G401 (cell line): ENCODE results near the gene RHOD. TPM values are rescaled to one million over a fixed set of nuclear protein-coding genes. Genes with fewer than 3 reads are reported as not detected.

ENCODE experiments used
- total RNA-seq: library from RNA; depleted of rRNA; stranded (reverse); fragments of >200 nt; shearing (Covaris generic); gene quantifications from 2 replicates; pipeline ENCODE4 v1.2.3, GENCODE V29; 2014; rRNA removed

The RHOD gene
- total RNA-seq, 1 experiment from 2014 or later = not detected

Other genes starting within 250 kb of the RHOD start
- gene RCE1, start 213.4 kb upstream of the RHOD start, total RNA-seq = 32.7 and 40.2 TPM in 2 replicates
- 48.4 and 67.5 TPM in 2 replicates for gene LRFN4, start 199.8 kb upstream of the RHOD start, total RNA-seq
- gene PC, start 98.5 kb upstream of the RHOD start, total RNA-seq = 31.1 and 93.9 TPM in 2 replicates
- gene C11orf86, start 81.5 kb upstream of the RHOD start, total RNA-seq = not detected in 2 replicates
- gene SYT12, start 33.7 kb upstream of the RHOD start, total RNA-seq = 0.74 and 1.1 TPM in 2 replicates
- gene KDM2A, start 62.4 kb downstream of the RHOD start, total RNA-seq = 11.4 and 13.4 TPM in 2 replicates
- 35.1 and 48.8 TPM in 2 replicates for gene GRK2, start 209.6 kb downstream of the RHOD start, total RNA-seq
- gene ANKRD13D, start 232.5 kb downstream of the RHOD start, total RNA-seq = 25.2 and 40.3 TPM in 2 replicates
- 1.5 and 1.8 TPM in 2 replicates for gene SSH3, start 246.7 kb downstream of the RHOD start, total RNA-seq